ENCODE data around the gene NEO1. TPM values are rescaled to one million over a fixed set of nuclear protein-coding genes. Genes with fewer than 3 reads are reported as not detected.

The NEO1 gene
- total RNA-seq, 1 donor from 2014 or later = 37.8 TPM

- H3K27ac ChIP-seq = no peak overlapping the region
- no peaks in the 10 kb centered on the region for H3K4me1 ChIP-seq
- no peaks in the 10 kb centered on the region for H3K36me3 ChIP-seq
- H3K4me3 ChIP-seq = no peak overlapping the region
- H3K27me3 ChIP-seq (ENCODE audit: low read depth) = no peaks in the 10 kb centered on the region
- intact Hi-C loops (cut with DNase I) = no loop called here
- H3K9me3 ChIP-seq = no peaks in the 10 kb centered on the region
- ATAC-seq (no peak), DNase-seq (no peak)
- no peak for TF ChIP-seq CTCF (IDR thresholded peaks at IDR 0.05)
Observed at GRCh38 chr15:73227433-73228056, 175.3 kb downstream of the NEO1 start.

DNA sequence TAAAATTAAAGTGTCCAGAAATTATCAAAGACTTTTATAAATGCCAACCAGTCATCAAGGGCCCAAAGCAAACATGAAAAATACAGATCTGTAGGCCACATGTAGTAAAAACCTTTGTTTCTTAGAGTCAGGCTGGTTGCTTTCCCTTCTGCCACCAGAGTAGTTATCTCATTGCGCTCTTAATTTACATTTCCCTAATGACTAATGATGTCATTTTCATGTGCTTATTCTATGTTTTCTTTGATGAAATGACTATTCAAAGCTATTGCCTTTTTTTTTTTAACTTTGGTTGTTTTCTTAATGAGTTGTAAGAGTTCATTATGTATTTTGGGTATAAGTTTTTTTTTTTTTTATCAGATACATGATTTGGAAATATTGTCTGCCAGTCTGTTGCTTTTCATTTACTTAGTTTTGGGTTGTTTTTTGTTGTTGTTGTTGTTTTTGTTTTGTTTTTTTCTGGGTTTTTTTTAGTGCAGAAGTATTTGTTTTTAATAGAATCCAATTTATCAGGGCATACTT is 175.9 kb downstream of the NEO1 start:
- TF ChIP-seq CTCF (IDR thresholded peaks at IDR 0.05) = no peak
- no peak overlapping the region for H3K27ac ChIP-seq
- intact Hi-C loops (cut with DNase I) = no loop called here

GRCh38 chr15:73231661-73232419 is 179.6 kb downstream of the NEO1 start:
- no peaks in the 10 kb centered on the region for H3K27me3 ChIP-seq (ENCODE audit: low read depth)

More for the DNA sequence above, 175.9 kb downstream of the NEO1 start:
- Histone ChIP-seq H3K27me3 (ENCODE audit: low read depth) (no peaks in the 10 kb centered on the region), H3K4me3 (no peak overlapping the region), H3K36me3 (no peaks in the 10 kb centered on the region), H3K4me1 (no peaks in the 10 kb centered on the region), H3K9me3 (no peaks in the 10 kb centered on the region)
- ATAC-seq (no peak), DNase-seq (no peak)

GRCh38 chr15:73232776-73233175 is 180.5 kb downstream of the NEO1 start:
- Histone ChIP-seq H3K4me3 (no peak overlapping the region), H3K27me3 (ENCODE audit: low read depth) (no peaks in the 10 kb centered on the region), H3K27ac (no peak overlapping the region), H3K36me3 (peaks cover 1% of the 10 kb centered on the region), H3K4me1 (no peaks in the 10 kb centered on the region), H3K9me3 (no peaks in the 10 kb centered on the region)
- no peak for ATAC-seq
- DNase-seq = no peak
- intact Hi-C loops (cut with DNase I) = no loop called here
- TF ChIP-seq CTCF (IDR thresholded peaks at IDR 0.05) = no peak

More at GRCh38 chr15:73231661-73232419, 179.6 kb downstream of the NEO1 start:
- Histone ChIP-seq H3K36me3 (no peaks in the 10 kb centered on the region), H3K4me3 (no peak overlapping the region), H3K9me3 (no peaks in the 10 kb centered on the region), H3K27ac (no peak overlapping the region), H3K4me1 (no peaks in the 10 kb centered on the region)
- intact Hi-C loops (cut with DNase I) = no loop called here
- DNase-seq (no peak), ATAC-seq (no peak)
- TF ChIP-seq CTCF (IDR thresholded peaks at IDR 0.05) = no peak

- intact Hi-C loops (cut with DNase I) = no loop called here
- no peak for ATAC-seq
Observed at GRCh38 chr15:73233623-73234022, 181.4 kb downstream of the NEO1 start.

More at GRCh38 chr15:73233623-73234022, 181.4 kb downstream of the NEO1 start:
- H3K4me1 ChIP-seq = no peaks in the 10 kb centered on the region
- no peak overlapping the region for H3K27ac ChIP-seq
- TF ChIP-seq CTCF (IDR thresholded peaks at IDR 0.05) = no peak
- no peaks in the 10 kb centered on the region for H3K27me3 ChIP-seq (ENCODE audit: low read depth)
- peaks cover 3% of the 10 kb centered on the region for H3K36me3 ChIP-seq
- H3K9me3 ChIP-seq = no peaks in the 10 kb centered on the region
- H3K4me3 ChIP-seq = no peak overlapping the region
- no peak for DNase-seq

Data from lower lobe of right lung (tissue), 2 donors.